Suppressor macrophage (primary cell): Measurements from ENCODE around the gene G6PD.
A peak's percentile ranks its signal among the peaks of the same experiment; 100 is the strongest.

ENCODE experiments used
- DNase-seq, 4 experiments: peaks; one replicate each; pipeline ENCODE4 v3.0.0-alpha.2; 2020 to 2022

The G6PD gene

DNA sequence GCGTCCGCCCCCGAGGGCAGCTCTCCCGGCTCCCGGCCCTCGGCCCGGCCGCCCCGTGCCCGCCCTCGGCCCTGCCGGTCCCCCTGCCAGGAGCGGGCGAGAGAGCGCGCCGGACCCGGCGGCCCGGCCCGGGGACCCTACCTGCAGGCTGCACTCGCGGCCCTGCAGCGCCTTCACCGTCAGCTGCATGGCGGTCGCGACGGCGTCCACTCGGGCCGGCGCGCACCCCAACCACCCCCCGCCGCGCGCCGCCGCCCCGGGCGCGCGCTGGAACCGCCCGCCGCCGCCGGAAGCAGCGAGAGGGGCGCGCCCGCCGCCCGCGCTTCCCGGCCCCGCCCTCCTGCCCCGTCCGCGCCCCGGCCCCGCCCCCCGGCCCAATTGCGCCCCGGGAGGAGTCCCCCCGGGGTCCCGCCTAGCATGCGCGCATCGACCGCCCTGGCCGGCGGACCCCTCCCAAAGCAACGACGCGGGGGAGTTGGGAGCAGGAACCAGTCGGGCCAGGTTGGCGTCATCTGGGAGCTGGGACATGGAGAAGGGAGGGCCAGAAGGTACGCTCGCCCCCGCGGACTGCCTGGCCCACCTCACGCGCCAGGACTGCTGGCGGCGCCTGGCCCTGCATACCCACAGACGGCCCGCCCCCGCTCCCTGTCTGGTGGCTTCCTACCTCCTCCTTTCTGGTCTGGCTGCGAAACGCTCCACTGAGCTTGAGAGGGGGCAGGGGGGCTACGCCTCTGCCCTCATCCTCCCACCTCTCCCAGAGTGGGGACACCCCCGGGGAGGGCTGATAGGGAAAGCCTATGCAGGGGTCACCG, 60.0 kb downstream of the G6PD start, which contains the start of gene UBL4A:
Gene UBL4A (minus strand): TSS at position 220 of the 812 bp plus-strand sequence. CDS start 31 bp downstream, at position 189.
- peak; percentile 53 to 85 (median 68) for DNase-seq

DNA sequence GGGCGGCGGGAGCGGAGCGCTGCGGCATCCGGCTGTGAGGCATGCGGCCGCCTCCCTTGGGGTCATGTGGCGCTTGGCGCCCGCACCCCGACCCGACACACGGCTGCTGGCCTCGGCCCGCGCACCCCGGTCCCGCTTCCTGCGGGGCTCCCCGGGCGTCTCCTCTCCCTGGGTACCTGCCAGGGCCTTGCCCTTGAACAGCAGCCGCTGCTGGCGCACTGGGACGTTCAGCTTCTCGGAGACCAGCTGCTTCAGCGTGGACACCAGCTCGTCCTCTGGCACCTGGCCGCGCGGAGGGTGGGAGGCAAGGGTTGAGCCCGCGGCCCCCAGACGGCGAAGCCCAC, 60.6 kb downstream of the G6PD start:
- DNase-seq = peak in 3 of 4 experiments; percentile 26 to 58 (median 46)

DNA sequence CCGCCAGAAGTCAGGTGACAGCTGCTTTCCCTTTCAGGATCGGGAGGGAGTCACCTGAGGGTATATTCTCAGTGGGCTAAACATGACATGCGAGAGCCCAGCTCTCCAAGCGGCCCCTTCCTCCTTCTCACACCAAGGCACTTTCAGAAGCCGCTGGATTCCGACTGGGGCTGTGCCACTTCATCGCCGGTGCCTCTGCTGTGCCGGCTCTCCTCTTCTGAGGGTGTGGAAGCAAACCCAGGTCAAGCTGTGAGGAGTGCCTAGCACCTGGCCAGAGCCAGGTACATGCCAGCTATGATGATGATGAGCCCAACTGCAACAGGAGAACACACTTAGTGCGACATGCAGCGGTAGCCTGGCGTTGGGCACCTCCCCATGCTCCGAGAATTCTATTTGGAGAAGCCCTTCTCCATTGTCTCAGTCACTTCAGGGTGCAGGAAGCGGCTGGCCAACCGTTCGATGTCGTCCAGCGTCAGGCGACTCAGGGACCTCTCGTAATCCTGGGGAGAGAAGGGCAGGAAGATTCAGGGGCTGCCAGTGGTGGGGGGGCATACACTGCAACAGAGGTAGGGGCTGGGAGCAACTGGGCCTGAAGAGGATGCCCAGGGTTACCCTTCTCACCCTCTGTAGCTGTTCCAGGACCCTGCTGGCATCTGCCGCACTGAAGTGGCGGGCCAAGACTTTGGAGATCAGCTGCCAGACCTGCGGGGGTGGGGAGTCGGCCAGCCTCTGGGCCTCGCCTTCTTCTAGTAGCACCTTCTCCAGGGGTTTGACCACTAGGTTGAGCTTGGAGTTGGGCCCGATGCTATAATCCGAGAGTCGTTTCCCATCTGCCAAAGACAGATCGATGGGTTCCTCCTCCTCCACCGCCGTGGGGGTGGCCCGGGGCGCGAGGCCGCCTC, 61.2 kb downstream of the G6PD start:
- no peak for DNase-seq

DNA sequence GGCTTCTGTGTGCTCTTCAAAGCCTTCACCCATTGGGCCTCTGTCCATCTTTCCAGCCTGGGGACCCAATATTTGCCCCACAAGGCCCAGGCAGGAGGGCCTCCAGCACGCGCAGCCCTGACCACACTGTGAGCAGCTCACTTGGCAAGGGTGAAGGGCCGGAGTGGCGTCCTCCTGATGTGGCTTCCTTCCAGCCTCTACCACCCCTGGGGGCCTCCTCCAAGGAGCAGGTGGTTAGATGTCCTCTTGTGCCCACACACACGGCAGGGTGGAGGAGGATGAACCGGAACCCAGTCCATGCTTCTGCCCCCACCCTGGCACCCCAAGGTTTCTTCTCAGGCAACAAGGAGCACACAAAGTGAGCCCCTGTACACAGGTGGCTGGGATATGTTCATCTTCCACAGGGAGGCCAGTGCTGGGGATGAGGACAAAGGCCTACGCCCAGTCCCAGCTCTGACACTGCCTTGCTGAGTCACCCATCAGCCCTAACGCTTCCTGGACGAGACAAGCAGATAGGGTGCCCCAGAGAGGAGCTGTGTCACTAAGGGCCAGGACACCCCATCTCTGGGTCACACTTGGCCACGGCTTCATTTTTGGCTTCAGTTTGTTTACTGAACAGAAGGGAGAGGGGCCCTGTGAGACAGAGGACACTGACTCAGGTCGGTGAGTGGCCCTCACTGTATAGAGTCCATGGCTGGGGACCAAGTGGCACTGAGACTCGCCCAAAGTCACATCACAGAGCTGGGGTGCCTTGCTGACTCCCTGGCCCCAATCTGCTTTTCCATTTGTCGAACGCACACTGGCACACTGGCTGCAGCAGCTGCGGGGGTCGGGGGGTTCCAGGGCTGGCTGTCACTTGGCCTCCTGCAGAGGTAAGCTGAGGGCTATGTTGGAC, 62.1 kb downstream of the G6PD start:
- peak; percentile 17 to 45 (median 34) for DNase-seq

DNA sequence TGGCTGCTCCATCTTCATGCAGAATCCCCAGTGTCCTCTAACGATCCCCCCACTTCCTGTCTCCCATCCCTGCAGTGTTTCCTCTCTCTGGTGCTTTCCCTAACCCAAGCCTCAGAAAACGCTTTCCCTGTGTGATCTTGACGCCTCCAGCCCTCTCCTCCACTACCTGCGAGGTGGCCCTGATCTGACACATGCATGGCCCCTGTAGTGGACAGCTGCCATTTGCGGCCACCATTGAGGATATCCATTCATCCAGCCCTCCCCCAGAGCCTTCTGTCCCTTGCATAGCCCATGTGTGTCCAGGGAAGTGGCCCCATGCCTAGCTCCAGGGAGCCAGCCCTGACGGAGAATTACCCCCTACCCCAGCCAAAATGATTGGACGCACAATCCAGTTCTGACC, 63.3 kb downstream of the G6PD start:
- no peak for DNase-seq

DNA sequence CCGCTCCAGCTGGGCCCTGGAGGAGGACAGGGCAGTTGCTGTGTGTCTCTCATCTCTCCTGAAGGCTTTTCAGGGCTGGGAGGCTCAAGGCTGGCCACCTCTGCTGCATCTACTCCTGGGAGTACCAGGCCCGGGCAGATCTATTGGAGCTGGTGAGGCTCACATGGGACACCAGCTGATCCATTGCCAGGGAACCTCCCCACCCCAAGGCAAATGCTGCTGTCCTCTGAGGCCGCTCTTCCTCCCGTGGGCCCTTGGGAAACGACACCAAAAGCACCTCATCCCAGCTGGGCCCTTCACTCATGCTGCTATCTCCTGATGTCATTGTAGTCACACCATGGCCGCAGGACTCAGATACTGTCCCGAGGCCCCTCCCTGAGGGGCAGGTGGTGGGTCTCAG, 63.9 kb downstream of the G6PD start:
- no peak for DNase-seq

DNA sequence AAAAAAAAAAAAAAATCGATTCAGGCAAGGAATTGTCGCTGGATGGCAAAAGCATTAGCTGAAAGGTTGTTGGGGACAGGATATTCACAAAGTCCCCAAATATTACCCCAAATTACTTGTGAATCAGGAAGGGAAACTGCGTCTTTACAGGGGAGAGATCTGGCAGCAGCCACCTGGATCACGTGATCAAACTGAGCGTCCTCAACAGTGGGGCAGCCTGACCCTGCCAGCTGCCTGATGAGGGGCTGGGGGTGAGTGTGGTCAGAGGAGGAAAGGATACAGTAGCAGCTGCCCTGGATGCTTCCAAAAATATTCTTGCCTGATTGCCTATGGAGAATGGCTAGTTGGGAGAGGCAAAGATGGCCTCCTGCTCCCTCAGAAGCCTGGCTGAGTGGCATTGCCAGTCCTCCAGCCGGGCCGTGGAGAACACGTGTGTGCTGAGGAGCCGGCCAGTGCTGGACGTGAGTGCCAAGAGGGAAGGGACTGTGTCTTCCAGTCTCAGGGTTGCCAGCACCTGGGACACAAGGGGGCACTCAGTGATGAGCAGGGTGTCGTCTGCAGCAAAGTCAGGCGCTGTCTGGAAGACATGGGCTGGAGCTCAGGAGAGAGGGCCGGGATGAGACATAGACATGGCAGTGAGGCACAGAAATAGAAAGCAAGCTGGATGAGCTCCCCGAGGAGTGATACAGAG, 64.6 kb downstream of the G6PD start:
- no peak for DNase-seq
